ENCODE results near the gene TRPV6. TPM values are rescaled to one million over a fixed set of nuclear protein-coding genes. Genes with fewer than 3 reads are reported as not detected.
A peak's percentile ranks its signal among the peaks of the same experiment; 100 is the strongest.

Gene TRPV6
- total and polyA plus RNA-seq, 7 donors: 0.19 to 0.60 TPM; not detected in 5

DNA sequence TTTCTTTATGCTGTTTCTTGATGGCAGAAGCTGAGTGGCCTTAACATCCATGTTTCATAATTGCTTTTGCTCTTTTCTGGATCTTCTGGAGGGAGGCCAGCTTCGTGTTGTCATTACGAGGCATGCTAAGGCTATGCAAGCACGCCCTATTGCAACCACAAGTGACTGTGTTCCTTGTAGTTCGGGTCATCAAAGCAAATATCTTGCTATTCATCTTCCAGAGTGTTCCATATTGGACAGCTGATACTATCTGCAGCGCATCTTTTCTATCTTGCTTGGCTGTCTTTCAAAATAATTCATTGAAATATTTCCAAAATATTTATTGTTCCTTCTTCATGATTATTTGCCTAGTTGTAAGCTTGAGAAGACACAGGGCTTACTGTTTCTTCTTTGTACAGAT, 25.7 kb downstream of the TRPV6 start:
- peak; percentile 66 for DNase-seq
- Histone ChIP-seq H3K27me3 (no peaks in the 10 kb centered on the region), H3K4me3 (no peak overlapping the region), H3K36me3 (no peaks in the 10 kb centered on the region), H3K27ac (peak overlapping the region in 1 of 4 donors; percentile 10), H3K9me3 (no peaks in the 10 kb centered on the region), H3K4me1 (peaks cover 0 to 34% (median 26%) of the 10 kb centered on the region in 4 donors)
- no peak for TF ChIP-seq POLR2AphosphoS5 (IDR thresholded peaks at IDR 0.05)
- TF ChIP-seq EP300 (IDR thresholded peaks at IDR 0.05): no peak
- TF ChIP-seq POLR2A (IDR thresholded peaks at IDR 0.05): no peak
- TF ChIP-seq, protein P1, sequence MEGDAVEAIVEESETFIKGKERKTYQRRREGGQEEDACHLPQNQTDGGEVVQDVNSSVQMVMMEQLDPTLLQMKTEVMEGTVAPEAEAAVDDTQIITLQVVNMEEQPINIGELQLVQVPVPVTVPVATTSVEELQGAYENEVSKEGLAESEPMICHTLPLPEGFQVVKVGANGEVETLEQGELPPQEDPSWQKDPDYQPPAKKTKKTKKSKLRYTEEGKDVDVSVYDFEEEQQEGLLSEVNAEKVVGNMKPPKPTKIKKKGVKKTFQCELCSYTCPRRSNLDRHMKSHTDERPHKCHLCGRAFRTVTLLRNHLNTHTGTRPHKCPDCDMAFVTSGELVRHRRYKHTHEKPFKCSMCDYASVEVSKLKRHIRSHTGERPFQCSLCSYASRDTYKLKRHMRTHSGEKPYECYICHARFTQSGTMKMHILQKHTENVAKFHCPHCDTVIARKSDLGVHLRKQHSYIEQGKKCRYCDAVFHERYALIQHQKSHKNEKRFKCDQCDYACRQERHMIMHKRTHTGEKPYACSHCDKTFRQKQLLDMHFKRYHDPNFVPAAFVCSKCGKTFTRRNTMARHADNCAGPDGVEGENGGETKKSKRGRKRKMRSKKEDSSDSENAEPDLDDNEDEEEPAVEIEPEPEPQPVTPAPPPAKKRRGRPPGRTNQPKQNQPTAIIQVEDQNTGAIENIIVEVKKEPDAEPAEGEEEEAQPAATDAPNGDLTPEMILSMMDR (IDR thresholded peaks at IDR 0.05): no peak
- intact Hi-C loops (cut with DNase I): loop anchor here (10.0 kb wide), 1 partner anchor 525 kb away; the partner anchor contains the start of gene ZYX
- WGBS, 2 donors: 26 to 50% methylated on average over 5 of the region's 5 CpGs

DNA sequence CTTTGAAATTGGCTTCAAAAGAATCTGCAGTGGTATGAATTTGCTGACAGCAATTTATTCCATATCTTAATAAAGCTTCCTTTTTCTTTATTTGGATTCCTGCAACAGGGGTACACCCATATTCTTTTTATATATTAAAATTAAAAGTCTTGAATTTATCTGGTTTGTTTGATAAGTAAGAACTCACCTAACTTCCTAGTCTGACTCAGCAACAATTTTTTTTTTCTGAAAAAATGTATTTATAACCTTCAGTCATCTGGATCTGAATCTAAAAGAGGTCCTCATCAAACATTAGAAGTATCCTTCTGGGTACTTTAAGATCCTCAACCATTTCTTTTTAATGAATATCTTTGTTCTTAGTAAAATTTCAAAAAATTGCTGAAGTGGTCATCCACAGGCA, 26.1 kb downstream of the TRPV6 start:
- no peak overlapping the region for H3K27ac ChIP-seq
- intact Hi-C loops (cut with DNase I): loop anchor here (10.0 kb wide), 1 partner anchor 525 kb away; the partner anchor contains the start of gene ZYX
- peaks cover 0 to 34% (median 26%) of the 10 kb centered on the region in 4 donors for H3K4me1 ChIP-seq
- no peaks in the 10 kb centered on the region for H3K36me3 ChIP-seq
- TF ChIP-seq, protein P1 (IDR thresholded peaks at IDR 0.05): no peak
- TF ChIP-seq POLR2AphosphoS5 (IDR thresholded peaks at IDR 0.05): no peak
- no peak for TF ChIP-seq EP300 (IDR thresholded peaks at IDR 0.05)
- no peak for TF ChIP-seq POLR2A (IDR thresholded peaks at IDR 0.05)
- DNase-seq: no peak
- H3K27me3 ChIP-seq: no peaks in the 10 kb centered on the region
- H3K4me3 ChIP-seq: no peak overlapping the region
- H3K9me3 ChIP-seq: no peaks in the 10 kb centered on the region

DNA sequence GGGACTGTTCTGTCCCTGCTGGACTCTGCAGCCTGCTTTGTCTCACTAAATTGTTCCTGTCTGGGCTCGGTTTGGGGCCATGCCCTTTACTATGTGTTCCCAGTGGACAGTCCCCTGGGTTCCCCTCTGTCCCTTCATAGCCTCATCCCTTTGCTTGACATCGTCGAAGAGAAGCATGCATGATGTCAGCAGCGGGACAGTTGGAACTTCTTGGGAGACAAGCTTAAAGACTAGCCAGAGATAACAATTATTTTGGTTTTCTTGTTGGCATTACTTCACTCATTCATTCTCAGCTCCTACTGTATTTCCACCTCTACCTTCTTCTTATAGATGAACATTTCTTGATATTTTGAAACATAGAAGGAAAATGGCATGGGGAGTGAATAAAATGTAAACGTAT, 27.9 kb downstream of the TRPV6 start:
- no peak overlapping the region for H3K27ac ChIP-seq
- no peak for DNase-seq
- 80 to 86% methylated on average over 5 of the region's 5 CpGs for WGBS, 2 donors
- intact Hi-C loops (cut with DNase I): loop anchor here (10.0 kb wide), 1 partner anchor 527 kb away; the partner anchor contains the start of gene ZYX
- H3K36me3 ChIP-seq: no peaks in the 10 kb centered on the region
- H3K9me3 ChIP-seq: no peaks in the 10 kb centered on the region
- no peak overlapping the region for H3K4me3 ChIP-seq
- peaks cover 0 to 38% (median 29%) of the 10 kb centered on the region in 4 donors for H3K4me1 ChIP-seq
- H3K27me3 ChIP-seq: no peaks in the 10 kb centered on the region
- no peak for TF ChIP-seq EP300 (IDR thresholded peaks at IDR 0.05)
- TF ChIP-seq, protein P1 (IDR thresholded peaks at IDR 0.05): no peak
- no peak for TF ChIP-seq POLR2A (IDR thresholded peaks at IDR 0.05)
- TF ChIP-seq POLR2AphosphoS5 (IDR thresholded peaks at IDR 0.05): no peak

DNA sequence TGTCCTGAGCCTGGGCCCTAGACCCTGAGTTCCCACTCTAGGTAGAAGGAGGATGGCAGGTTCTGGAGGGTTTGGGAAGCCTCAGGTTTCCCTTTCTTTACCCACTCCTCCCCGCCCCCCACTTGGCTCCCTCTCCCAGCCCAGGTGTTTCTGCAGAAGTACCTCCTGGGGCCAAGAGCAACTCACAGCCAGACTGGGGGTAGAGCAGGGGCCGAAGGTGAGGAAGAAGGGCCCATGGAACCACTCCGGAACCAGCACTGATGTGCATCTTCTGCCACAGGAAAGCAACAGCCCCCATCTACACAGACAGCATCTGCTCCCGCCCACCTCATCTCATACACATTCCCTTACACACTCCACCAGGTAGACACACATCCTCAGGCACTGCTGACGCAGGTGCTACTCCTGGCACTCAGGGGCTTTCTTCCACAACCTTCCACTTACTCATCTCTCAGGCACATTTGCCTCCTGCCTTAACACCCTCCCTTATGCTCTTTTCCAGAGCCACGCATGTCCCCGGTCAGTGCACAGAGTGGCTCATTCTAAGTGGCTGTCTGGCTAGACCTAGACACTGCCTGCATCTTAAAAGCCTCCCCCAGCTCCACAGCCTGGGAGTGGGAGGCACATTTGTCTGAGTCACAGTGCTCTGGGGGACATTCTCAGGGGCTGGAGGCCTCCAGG, 28.8 kb downstream of the TRPV6 start:
- Histone ChIP-seq H3K27ac (no peak overlapping the region), H3K27me3 (no peaks in the 10 kb centered on the region), H3K4me1 (peaks cover 0 to 38% (median 29%) of the 10 kb centered on the region in 4 donors), H3K36me3 (no peaks in the 10 kb centered on the region), H3K4me3 (no peak overlapping the region), H3K9me3 (no peaks in the 10 kb centered on the region)
- no peak for DNase-seq
- intact Hi-C loops (cut with DNase I): loop anchor here (10.0 kb wide), 1 partner anchor 528 kb away; the partner anchor contains the start of gene ZYX
- TF ChIP-seq, protein P1 (IDR thresholded peaks at IDR 0.05): no peak
- WGBS, 2 donors: 72 to 79% methylated on average over 7 of the region's 7 CpGs

Measured in sigmoid colon (tissue), 7 donors.